Measurements from ENCODE around the gene RFX1. TPM values are rescaled to one million over a fixed set of nuclear protein-coding genes. Genes with fewer than 3 reads are reported as not detected.

Gene RFX1
- total RNA-seq, 1 experiment from 2014 or later: 7.5 TPM

Other genes with a start within 250 kb of the RFX1 start
- 90.3 and 174 TPM in 2 replicates for gene MRI1, start 241.8 kb downstream of the RFX1 start, total RNA-seq (2014; rRNA removed; shearing (Covaris generic); ENCODE audit: low replicate concordance)
- 170 and 176 TPM in 2 replicates for gene C19orf53, start 231.9 kb downstream of the RFX1 start, total RNA-seq (2014; rRNA removed; shearing (Covaris generic); ENCODE audit: low replicate concordance)
- gene ZSWIM4, start 210.9 kb downstream of the RFX1 start, total RNA-seq (2014; rRNA removed; shearing (Covaris generic); ENCODE audit: low replicate concordance): 6.2 and 6.3 TPM in 2 replicates
- not detected in 2 replicates for gene NANOS3, start 129.2 kb downstream of the RFX1 start, total RNA-seq (2014; rRNA removed; shearing (Covaris generic); ENCODE audit: low replicate concordance)
- 5.5 and 12.7 TPM in 2 replicates for gene BRME1, start 100.2 kb downstream of the RFX1 start, total RNA-seq (2014; rRNA removed; shearing (Covaris generic); ENCODE audit: low replicate concordance)
- gene CC2D1A, start 100.1 kb downstream of the RFX1 start, total RNA-seq (2014; rRNA removed; shearing (Covaris generic); ENCODE audit: low replicate concordance): 24.1 and 28.2 TPM in 2 replicates
- 16.1 TPM in 1 of 2 replicates, not detected in the other for gene PODNL1, start 67.9 kb downstream of the RFX1 start, total RNA-seq (2014; rRNA removed; shearing (Covaris generic); ENCODE audit: low replicate concordance)
- 16.8 and 20.3 TPM in 2 replicates for gene DCAF15, start 53.8 kb downstream of the RFX1 start, total RNA-seq (2014; rRNA removed; shearing (Covaris generic); ENCODE audit: low replicate concordance)
- not detected in 2 replicates for gene RLN3, start 21.8 kb upstream of the RFX1 start, total RNA-seq (2014; rRNA removed; shearing (Covaris generic); ENCODE audit: low replicate concordance)
- gene IL27RA, start 25.4 kb upstream of the RFX1 start, total RNA-seq (2014; rRNA removed; shearing (Covaris generic); ENCODE audit: low replicate concordance): 8.6 and 15.6 TPM in 2 replicates
- gene PALM3, start 55.8 kb upstream of the RFX1 start, total RNA-seq (2014; rRNA removed; shearing (Covaris generic); ENCODE audit: low replicate concordance): not detected in 2 replicates
- gene MISP3, start 66.5 kb upstream of the RFX1 start, total RNA-seq (2014; rRNA removed; shearing (Covaris generic); ENCODE audit: low replicate concordance): 2.5 and 2.7 TPM in 2 replicates
- gene C19orf67, start 79.5 kb upstream of the RFX1 start, total RNA-seq (2014; rRNA removed; shearing (Covaris generic); ENCODE audit: low replicate concordance): not detected in 2 replicates
- 68.1 and 92.1 TPM in 2 replicates for gene SAMD1, start 84.4 kb upstream of the RFX1 start, total RNA-seq (2014; rRNA removed; shearing (Covaris generic); ENCODE audit: low replicate concordance)
- gene PRKACA, start 111.4 kb upstream of the RFX1 start, total RNA-seq (2014; rRNA removed; shearing (Covaris generic); ENCODE audit: low replicate concordance): 17.6 and 25.4 TPM in 2 replicates
- gene ASF1B, start 130.3 kb upstream of the RFX1 start, total RNA-seq (2014; rRNA removed; shearing (Covaris generic); ENCODE audit: low replicate concordance): 80.1 and 109 TPM in 2 replicates
- gene ADGRL1, start 199.8 kb upstream of the RFX1 start, total RNA-seq (2014; rRNA removed; shearing (Covaris generic); ENCODE audit: low replicate concordance): 2.4 and 4.1 TPM in 2 replicates

Data from Caki2 (cell line).